ENCODE measurements around the gene AGBL1.

AGBL1 gene

DNA sequence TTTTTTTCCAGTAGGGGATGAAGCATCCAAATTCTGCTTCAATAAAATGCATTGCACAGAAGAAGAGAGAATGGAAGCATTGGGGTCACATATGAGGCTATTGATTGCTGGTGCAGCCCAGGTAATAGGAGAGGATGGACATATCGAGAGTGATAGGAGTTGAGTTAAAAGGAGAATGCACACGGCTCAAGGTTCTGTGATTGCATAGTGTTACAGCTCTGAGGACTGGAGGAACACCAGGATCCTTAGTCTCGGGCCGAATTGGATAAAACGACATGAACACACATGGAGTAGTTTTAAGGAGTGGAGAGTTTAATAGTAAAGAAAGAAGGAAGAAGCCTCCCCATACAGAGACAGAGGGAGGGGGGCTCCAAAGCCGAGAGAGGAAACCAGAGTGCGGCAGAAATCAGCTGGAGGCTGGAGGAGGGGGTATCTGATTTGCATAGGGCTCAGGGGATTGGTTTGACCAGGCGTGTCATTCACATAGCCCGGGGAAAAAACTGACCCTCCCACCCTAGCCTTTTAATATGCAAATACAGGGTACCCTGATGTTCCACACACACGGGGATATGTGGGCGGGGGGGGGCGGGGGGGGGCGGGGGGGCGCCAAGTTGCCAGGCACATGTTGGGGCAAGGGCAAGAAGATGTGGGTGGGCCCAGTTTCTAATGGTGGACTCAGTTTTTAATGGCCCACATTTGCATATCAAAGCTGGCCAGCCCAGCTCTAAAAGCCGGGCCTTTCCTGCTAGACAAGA is 156.9 kb downstream of the AGBL1 start:
- peak; percentile 36 for DNase-seq (ENCODE audit: low spot score)

DNA sequence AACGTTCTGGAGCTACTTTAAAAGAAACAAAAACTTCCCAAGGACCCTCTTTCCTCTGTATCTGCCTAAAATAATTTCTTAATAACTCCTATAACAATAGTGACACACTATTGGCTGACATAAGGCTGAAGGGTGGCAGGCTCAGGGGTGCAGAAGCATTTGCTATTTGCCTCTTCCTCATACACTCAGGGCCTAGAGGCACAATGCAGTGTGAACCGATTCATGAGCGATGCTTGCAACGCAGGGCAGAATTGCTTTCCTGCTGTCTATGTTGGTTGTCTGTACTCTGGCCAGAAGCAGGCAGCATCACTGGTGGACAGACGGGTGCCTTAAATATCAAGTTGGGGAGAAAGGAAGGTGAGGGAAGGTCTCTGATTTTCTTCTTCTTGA is 157.4 kb downstream of the AGBL1 start:
- no peak for DNase-seq (ENCODE audit: low spot score)

DNA sequence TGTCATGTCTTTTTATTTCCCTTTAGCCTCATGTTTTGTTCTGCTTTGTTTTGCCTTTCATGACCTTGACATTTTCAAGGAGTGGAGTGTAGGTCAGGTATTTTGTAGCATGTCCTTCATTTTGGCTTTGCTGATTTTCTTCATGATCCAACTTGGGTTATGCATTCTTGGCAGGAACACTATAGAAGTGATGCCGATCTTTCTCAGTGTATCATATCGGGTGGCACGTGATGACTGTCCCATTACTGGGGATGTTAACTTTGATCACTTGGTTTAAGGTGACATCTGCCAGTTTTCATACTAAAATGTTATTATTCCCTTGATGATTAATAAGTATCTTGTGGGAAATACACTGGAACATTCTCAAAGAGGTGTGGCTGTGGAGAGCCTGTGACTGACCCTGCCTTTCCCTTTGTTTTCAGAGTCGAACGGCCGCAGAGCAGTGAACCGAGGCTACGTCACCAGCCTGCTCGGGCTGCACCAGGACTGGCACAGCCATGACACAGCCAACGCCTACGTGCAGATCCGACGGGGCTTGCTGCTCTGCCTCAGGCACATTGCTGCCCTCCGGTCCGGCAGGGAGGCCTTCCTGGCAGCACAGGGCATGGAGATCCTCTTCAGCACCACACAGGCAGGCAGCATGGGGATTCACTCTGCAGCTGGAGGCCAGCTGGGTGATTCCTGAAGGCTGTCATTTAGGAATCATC is 167.7 kb downstream of the AGBL1 start:
- no peak for DNase-seq (ENCODE audit: low spot score)

DNA sequence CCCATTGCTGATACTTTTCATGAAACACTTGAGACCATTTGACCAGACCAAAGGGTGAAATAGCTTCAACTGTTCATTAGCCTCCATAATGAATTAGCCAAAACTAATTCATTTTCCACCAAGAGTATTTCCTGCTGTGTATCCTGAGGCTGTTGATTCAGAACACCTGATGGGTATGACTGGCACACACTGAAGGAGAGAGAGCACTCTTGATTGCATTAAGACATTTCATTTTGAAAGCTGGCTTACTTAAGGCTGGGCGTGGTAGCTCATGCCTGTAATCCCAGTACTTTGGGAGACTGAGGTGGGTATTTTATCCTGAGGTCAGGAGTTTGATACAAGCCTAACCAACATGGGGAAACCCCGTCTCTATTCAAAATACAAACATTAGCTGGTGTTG is 175.6 kb downstream of the AGBL1 start:
- DNase-seq (ENCODE audit: low spot score), result no peak

DNA sequence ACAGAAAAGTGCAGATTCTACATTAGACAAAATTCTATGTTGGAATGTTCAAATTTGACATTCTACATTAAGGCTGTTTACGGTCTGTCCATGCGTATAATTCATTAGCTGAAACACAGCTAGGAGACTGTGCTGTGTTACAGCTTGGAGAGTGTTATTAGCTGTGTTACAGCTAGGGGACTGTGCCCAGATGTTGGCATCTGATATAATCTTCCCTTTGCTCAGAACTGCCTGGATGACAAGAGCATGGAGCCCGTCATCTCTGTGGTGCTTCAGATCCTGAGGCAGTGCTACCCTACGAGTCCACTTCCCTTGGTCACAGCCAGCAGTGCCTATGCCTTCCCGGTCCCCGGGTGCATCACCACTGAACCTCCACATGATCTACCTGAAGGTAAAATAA is 177.0 kb downstream of the AGBL1 start:
- no peak for DNase-seq (ENCODE audit: low spot score)

DNA sequence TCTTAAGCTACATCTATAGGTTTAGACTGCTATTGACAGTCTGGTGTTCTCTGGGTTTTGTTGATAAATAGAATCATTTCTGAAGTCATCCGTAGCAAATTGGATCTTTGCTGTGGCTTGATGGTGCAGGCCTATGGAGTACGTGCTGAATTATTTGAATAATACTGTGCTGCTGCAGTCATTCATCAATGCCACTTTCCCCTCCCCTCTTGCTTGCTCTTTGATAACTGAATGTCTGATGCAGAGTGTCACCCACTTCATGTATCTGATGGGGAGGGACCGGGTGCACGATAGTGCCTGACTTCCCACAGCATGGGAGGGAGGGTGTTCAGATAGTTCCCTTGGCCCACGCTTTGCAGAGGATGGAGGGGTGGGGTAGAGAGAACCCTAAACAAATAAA is 179.9 kb downstream of the AGBL1 start:
- no peak for DNase-seq (ENCODE audit: low spot score)

DNA sequence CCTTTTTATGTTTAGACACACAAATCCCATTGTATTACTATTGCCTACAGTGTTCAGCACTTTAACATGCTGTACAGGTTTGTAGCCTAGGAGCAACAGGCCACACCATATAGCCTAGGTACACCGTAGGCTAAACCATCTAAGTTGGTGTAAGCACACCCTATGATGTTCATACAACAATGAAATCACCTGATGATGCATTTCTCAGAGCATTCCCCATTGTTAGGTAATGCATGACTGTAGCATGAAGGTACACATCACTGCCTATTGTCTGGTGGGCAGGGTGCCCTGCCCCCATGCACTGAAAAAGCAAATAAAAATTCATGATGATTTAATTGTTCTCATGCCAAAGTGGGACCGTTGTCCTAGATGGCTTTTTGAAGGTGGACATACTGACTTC is 183.6 kb downstream of the AGBL1 start:
- DNase-seq (ENCODE audit: low spot score), result no peak

DNA sequence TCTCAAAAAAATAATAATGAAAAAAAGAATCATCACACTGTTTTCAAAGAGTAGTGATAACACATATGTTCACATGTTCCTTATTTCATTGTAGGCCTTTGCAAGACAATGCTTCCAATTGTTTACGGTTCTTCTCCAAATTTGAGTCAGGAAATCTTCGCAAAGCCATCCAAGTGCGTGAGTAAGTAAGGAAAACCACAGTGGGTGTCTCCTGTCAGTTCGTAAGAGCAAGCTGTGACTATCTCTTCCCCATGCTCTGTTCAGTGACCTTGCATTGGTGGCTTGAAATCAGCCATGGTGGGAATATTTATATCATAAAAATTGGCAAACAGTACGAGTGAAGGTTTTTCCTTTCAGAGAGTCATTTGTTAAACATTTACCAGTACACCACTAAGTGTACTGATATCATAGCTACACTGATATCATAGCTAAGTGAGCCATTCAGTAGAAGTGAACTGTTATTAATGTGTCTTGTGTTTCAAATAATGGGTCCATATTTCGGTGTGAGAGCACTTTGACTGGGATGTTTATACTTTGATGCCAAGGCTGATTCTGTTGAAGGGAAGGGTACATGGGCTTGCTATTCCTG is 187.3 kb downstream of the AGBL1 start:
- DNase-seq (ENCODE audit: low spot score), result no peak

DNA sequence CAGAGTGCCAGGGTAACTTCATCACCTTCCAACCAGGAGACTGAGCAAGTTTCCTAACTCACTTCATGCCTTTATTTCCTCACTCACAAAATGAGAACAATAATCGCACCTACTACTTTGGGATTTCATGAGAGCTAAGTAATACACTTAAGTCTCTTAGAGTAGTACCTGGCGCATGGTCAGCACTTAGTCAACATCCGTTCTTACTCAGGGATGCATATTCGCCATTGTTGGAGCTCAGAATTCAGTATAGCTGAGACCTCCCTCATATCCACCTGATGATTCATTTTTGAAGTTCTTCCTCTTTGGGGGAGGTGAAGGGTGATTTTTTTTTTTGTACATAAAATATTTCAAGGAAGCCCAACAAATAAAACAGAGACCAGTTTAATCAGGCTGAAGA is 188.2 kb downstream of the AGBL1 start:
- DNase-seq (ENCODE audit: low spot score), result no peak

DNA sequence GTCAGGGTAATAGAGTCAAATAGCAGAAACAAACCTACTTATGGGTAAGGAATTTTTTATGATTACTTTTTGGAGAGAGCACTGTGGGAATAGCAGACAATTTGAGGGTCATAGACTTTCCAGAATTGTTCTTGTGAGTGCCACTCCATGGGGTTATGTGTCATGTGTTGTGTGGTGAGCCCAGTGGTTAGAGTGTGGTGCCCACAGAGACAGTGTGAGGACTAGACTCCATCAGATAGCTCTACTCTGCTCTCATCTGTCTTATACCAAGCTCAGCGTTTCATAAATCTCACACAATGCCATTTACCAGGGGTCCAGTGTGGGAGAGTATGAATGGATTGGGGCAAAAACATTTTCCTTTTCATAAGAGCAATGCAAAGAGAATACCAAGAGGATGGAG is 188.9 kb downstream of the AGBL1 start:
- DNase-seq (ENCODE audit: low spot score), result no peak

DNA sequence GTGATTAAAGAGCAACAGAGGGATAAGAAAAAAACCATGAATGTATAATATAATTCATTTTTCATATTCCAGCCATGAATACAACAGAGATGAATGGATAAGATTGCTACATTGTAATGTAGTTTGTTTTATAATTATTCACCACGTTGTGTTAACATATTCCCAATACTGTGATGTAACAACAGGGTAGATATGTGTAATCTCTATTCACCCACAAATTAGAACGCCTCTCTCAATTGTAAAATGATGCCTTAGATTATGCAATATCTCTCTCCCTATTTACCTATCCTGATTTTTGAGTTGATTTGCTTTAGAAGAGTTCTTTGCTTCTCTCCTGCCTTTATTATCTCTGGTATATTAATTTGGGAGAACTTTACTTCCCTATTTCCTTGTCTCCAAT is 193.6 kb downstream of the AGBL1 start:
- no peak for DNase-seq (ENCODE audit: low spot score)

DNA sequence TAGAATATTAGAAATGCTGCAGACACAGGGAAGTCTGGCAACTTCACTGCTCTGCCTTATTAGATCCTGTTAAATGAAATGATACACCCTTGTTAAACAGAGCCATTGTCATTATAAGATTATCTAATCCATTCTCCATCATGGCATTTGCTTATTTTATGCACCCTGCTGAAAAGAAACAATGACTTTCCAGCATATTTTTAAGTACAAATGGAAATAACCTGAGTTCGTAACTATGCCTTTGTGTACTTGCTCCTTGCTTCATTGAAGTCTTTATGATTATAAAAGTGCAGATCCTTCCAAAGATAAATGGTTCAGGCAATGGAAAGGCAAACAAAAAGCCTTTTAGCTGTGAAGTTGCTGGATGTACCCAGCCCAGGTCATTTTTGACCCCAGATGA is 195.7 kb downstream of the AGBL1 start:
- no peak for DNase-seq (ENCODE audit: low spot score)

DNA sequence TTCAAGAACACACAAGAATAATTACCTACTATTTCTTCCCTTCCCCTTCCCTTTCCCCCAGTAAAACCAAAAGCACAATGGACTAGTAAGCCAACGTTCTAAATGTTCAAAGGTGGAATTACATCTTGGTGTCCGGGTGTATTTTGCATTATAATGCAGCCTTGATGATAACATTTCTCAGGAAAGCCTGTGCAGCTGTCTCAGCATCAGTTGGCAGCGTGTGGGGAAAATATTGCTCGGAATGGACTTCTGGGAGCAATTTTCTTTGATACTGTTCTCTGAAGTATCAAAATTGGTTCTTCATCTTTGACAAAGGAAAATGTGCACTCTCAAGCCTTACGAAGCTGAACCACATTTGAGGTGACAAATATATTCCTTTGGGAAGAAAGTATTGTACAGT is 198.9 kb downstream of the AGBL1 start:
- no peak for DNase-seq (ENCODE audit: low spot score)

DNA sequence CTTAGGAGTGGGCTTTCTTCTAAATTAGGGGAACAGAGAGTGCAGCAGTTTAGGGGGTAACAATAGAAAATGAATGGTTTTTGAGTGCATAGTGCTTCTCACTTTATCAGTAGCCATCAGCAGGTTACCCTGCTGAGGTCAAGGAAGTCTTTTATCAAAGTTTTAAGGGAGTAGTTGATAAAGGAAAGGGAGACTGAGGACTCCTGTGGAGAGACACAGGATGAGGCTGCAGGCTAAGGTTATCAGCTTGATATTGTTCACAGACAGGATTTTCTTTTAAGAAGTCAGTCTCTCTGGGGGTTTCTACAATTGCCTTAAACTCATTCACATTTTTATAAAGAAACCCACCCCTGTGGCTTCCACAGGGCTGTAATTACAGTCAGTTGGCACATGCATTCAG is 205.0 kb downstream of the AGBL1 start:
- DNase-seq (ENCODE audit: low spot score), result peak; percentile 9

DNA sequence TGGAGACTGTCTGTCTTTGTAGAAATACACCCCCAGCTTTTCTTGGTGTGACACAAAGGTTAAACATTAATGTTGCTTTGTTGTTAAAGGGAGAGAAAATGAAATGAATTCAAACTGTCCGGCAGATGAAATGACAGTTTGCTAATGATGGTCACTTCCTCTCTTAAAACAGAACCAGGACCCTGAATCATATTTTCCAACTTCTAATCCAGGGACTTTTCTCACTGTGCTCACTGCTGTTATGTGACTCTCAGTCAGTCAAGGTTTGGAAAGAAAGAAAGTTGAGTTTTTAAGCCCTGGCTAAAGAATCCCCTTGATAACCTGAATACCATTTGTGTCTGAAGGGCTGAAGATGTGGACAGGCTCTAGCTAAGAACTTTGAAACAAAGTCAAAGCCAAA is 215.8 kb downstream of the AGBL1 start:
- DNase-seq (ENCODE audit: low spot score), result no peak

DNA sequence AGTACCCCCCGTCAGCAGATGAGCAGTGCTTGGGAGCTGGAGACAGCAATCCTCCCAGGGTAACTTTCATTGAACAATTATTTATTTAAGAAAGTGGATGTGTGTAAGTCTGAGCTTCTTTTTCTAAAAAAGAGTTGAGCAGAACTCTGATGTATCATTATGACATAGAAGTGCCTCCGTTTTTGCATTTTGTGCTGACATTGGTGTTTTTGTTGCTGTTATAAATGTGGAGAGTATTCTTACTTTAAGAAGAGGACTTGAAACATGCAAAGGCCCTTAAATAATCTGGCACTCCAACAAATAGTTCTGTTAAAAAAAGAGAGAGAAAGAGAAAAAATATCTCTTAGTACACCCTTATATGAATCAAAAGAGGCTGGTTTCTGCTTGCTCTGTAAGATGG is 217.1 kb downstream of the AGBL1 start:
- no peak for DNase-seq (ENCODE audit: low spot score)

DNA sequence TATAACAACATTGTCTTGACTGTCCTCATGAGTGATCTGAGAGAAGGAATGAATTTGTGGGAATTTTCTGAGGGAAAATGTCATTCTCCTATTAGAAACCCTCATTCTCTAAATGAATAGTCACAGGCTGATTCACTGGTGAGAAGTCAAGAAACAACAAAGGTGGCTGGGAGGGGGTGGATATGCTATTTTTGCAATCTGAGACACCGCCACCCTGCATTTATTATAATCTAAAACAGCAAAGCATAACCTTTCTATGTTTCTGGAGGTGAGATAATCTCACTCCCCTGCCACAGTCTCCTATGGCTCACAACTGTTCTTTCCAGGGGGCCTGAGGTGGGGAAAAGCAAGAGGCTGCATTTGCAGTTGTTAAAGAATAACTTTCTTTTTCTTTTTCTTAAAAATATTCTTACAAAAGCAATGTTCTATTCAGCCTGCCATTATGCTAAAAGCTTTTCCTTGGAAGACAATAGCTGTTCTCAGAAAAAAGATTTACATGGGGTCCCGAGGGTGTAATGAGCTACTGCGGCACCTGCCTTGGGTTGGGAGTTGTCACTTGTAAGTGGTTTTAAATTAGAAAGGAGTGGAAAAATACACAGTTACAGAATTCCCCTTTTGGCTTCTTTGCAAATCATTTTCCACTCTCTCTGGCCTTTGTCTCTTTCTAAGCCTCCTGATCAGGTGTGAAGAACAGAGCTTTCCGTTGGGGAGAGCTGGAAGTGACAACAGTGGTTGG is 220.9 kb downstream of the AGBL1 start:
- DNase-seq (ENCODE audit: low spot score), result no peak

DNA sequence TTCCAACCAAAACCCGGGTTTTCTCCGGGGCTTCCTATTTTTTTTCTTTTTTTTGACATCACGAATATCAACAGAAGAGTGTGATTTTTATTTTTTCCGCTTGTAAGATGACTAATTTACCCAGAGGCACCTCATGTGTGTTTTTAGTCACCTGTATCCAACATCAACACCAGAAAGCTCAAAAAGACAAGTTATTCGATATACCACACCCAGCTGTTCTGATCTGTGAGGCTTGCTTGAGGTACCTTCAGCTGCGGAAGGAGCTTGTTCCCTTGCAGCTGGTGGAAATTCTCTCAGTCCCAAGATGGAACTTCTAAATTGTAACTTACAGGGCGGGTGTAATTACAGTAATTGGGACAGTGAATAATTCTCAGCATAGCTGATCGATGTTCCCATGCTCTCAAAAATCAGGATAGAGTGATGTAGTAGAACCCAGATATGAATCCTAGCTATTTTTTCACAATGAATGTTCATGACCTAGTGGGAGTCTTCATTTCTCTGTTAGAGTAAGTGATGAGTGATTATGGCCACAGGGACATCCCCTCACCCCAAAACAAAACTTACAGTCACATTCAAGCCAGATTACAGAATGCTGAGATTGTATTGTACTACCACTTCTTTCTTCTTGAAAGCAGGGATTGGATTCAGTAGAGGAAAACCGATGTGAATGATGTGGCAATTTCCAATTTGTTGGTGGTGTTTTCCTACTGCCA is 232.1 kb downstream of the AGBL1 start:
- no peak for DNase-seq (ENCODE audit: low spot score)

DNA sequence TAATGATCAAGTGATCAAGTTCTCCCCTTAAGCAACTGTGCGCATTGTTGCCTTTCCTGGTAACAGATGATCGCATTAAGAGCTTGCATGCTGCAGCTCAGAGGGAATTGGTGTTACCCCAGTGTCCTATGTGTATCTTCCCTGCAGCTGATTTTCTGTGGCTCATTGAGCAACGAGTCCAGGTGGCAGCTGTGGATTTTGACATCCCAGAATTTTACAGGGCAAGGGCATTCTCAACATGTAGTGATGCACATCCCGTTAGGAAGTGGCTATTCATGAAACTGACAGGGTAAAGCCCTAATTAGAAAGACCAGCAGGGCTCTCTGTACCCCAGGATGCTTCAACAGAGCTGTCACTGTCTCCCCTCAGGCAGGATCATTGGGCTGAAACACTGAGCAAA is 232.8 kb downstream of the AGBL1 start:
- DNase-seq (ENCODE audit: low spot score), result no peak

DNA sequence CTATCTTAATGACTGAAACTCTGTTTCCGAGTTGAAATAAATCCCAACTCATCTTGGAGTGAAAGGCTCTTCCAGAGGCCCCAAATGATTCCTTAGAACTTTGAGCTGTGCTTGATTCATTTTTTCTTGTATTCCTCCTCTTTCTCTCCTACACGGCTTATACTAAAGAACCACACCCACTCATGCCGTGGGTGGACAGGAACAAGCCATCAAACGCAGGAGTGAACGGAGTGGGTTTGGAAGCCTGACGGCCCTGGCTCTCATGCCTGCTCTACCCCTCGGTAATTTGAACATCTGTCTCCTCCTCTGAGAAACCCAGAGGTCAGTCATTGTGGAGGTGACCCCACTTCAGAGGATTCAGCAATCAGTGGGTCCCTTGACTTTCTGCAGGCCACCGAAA is 236.5 kb downstream of the AGBL1 start:
- DNase-seq (ENCODE audit: low spot score), result no peak

DNA sequence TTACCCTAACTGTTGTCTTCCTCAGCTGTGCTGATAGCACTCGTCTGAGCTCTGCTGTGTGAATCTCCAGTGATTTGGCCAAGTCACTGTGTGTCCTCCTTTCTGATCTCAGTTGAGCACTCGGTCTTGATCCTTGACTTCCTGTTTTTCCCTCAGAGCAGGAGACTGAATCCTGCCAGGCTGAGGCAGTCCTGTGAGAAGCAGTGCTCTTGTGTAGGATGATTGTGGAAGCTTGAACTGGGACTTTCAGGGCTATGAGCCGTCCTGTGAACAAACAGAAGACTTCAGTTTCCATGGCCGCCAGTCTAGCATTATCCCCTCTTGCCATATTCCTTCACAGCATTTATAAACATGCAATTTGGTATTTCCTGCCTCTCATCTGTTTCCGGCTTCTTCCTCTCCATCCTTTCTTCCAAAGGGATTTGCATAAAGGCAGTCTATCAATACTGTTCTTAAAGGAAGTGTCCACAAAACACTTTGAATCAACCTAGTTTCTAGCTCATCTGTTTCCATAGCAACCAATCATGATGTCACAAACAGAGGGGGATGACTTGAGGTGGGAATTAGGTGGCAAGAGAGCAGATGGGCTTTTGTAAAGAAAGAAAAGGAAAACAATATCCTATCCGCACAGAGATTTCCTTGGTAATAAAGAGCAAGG is 237.2 kb downstream of the AGBL1 start:
- DNase-seq (ENCODE audit: low spot score), result no peak

DNA sequence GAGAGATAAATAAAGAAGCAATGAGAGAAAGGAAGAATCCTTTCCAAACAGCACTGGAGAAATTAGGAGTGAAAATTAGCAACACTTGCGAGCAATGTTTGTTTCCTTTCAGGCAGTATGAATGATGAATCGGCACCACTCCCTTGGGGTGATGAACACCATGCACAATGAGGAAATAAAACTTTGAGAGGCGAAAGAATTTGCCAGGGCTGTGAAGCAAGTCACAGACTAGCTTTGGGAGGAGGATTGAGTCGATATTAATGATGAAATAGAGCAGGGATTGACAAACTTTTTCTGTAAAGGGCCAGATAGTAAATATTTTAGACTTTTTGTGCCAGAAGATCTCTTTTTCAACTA is 237.7 kb downstream of the AGBL1 start:
- DNase-seq (ENCODE audit: low spot score), result no peak

Data from iPS-NIHi11 (cell line).